Stimulated activated CD4-positive, alpha-beta T cell treated with anti-CD3 and anti-CD28 coated beads, Interleukin-15, amount 100 ng/mL, for 48 hours (primary cell): ENCODE data around the gene LLGL1.
"Not testable (repeated sequence)": the region's sequence is repeated elsewhere in the genome, so short reads cannot be mapped to it uniquely, and the experiment has no call there.

Source experiments
- DNase-seq, 2 donors: peaks; one replicate each; pipeline ENCODE4 v3.0.0-alpha.2; 2020; ENCODE audit warnings: low read depth in 2 of 2

Gene LLGL1

GRCh38 chr17:18194394-18194793 is 31.0 kb upstream of the LLGL1 start:
- DNase-seq, result no peak

- no peak for DNase-seq
These were observed 30.6 kb upstream of the LLGL1 start for GRCh38 chr17:18194804-18195203.

- DNase-seq, result no peak
These were observed 30.2 kb upstream of the LLGL1 start for GRCh38 chr17:18195246-18195645.

GRCh38 chr17:18197535-18198194 is 27.8 kb upstream of the LLGL1 start:
- DNase-seq, result no peak

GRCh38 chr17:18198530-18198929 is 26.9 kb upstream of the LLGL1 start:
- DNase-seq, result no peak

- no peak for DNase-seq
These were observed 24.3 kb upstream of the LLGL1 start for GRCh38 chr17:18201108-18201507.

GRCh38 chr17:18203308-18203707 is 22.1 kb upstream of the LLGL1 start:
- DNase-seq, result no peak

- DNase-seq, result no peak
These were observed 19.6 kb upstream of the LLGL1 start for GRCh38 chr17:18205861-18206260.

GRCh38 chr17:18206962-18207361 is 18.5 kb upstream of the LLGL1 start:
- no peak for DNase-seq

- no peak for DNase-seq
These were observed 17.3 kb upstream of the LLGL1 start for GRCh38 chr17:18208092-18208491.

GRCh38 chr17:18213666-18214270 is 11.7 kb upstream of the LLGL1 start:
- no peak for DNase-seq

GRCh38 chr17:18216906-18217305 is 8.5 kb upstream of the LLGL1 start:
- not testable (repeated sequence) for DNase-seq

GRCh38 chr17:18217412-18218015 is 7.9 kb upstream of the LLGL1 start:
- DNase-seq, result peak; percentile 51 to 67

- no peak for DNase-seq
These were observed 6.5 kb upstream of the LLGL1 start for GRCh38 chr17:18218756-18219415.

GRCh38 chr17:18224053-18224386 is 1.4 kb upstream of the LLGL1 start:
- no peak for DNase-seq

GRCh38 chr17:18224387-18225120 is 881 bp upstream of the LLGL1 start:
- DNase-seq, result no peak

GRCh38 chr17:18225642-18226283 is 328 bp downstream of the LLGL1 start:
- DNase-seq, result no peak

GRCh38 chr17:18226284-18226945 is 980 bp downstream of the LLGL1 start:
- DNase-seq, result no peak

GRCh38 chr17:18227635-18228034 is 2.2 kb downstream of the LLGL1 start:
- DNase-seq, result no peak

- DNase-seq, result no peak
These were observed 2.8 kb downstream of the LLGL1 start for GRCh38 chr17:18228176-18228682.

- DNase-seq, result no peak
These were observed 3.8 kb downstream of the LLGL1 start for GRCh38 chr17:18229254-18229653.
